Calu3 (cell line): ENCODE measurements around the gene EIF5A. TPM values are rescaled to one million over a fixed set of nuclear protein-coding genes. Genes with fewer than 3 reads are reported as not detected.

ENCODE experiments used
- BruUV-seq: library from RNA; stranded (reverse); fragments of 400-500 nt; replicated peaks from 2 replicates; lab custom pipeline; 2021; lab: Mats Ljungman, UMichigan
- CTCF ChIA-PET: fragments of 300-600 bp; sonication (Branson Sonifier 250); formaldehyde crosslinking; loops from one replicate; lab custom pipeline; 2022; ENCODE audit warnings: antibody characterized with exemption; lab: Charles Lee
- DNase-seq: peaks from one replicate; pipeline ENCODE4 v3.0.0; 2022
- H3K27ac Mint-ChIP-seq: one replicate; pipeline ENCODE4 v1.8.0; 2022; ENCODE audit warnings: mixed read lengths; ENCODE audit not compliant: unreplicated experiment
- H3K27me3 Mint-ChIP-seq: one replicate; pipeline ENCODE4 v1.8.0; 2022; ENCODE audit warnings: mixed read lengths; ENCODE audit not compliant: unreplicated experiment
- H3K36me3 Mint-ChIP-seq: one replicate; pipeline ENCODE4 v1.8.0; 2022; ENCODE audit warnings: mild to moderate bottlenecking, moderate library complexity, mixed read lengths; ENCODE audit not compliant: insufficient read depth, unreplicated experiment
- H3K4me1 Mint-ChIP-seq: one replicate; pipeline ENCODE4 v1.8.0; 2022; ENCODE audit warnings: mild to moderate bottlenecking, low read depth, mixed read lengths; ENCODE audit not compliant: unreplicated experiment
- H3K4me3 Mint-ChIP-seq: one replicate; pipeline ENCODE4 v1.8.0; 2022; ENCODE audit warnings: mild to moderate bottlenecking, low read depth, moderate library complexity, mixed read lengths; ENCODE audit not compliant: unreplicated experiment
- H3K9me3 Mint-ChIP-seq: one replicate; pipeline ENCODE4 v1.8.0; 2022; ENCODE audit warnings: low read depth, mixed read lengths; ENCODE audit not compliant: unreplicated experiment
- intact Hi-C: fragments of 100-400 bp; cut with micrococcal nuclease; formaldehyde crosslinking; loops from one replicate; pipeline ENCODE4 v1.10.0; 2022; ENCODE audit not compliant: unreplicated experiment
- total RNA-seq: library from RNA; stranded (reverse); gene quantifications from 2 replicates; pipeline ENCODE4 v1.2.3, GENCODE V29; 2022
- TF ChIP-seq, protein P1 (sequence below): fragments of 200-600 bp; IDR thresholded peaks from one replicate; pipeline ENCODE4 v1.8.0; 2022; ENCODE audit warnings: antibody characterized with exemption; ENCODE audit not compliant: unreplicated experiment

EIF5A gene
- total RNA-seq, 1 experiment from 2014 or later = 608 TPM

DNA sequence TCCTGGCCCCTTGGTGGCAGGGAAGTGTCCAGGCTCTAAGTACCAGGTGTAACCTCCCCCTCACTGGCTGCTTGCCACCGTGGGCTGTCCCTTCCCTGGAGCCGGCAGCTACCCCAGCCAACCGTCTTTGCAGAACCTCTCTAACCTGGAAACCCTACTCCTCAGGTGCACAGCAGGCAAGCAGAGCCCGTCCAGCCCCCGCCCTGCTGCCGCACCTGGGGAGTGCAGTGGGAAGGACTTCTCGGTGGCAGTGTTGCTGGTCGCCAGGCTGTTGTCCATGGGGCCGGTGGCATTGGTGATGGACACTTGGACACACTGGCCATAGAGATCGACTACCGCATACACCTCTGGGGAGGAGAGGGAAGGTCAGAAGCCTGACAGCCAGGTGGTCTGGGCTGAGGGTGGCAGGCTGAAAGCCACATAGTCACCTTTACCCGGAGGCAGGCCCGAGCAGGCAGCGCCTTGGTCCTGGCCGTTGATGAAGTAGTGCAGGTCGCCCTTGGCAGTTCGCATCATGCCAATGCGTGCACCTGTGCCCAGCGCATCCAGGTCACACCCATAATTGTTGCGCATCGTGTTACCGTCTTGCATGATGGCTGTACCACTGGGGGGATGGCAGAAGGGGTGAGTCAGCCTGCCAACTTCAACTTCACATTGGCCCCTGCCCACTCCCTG is 15.2 kb downstream of the EIF5A start:
- no peak for DNase-seq
- Mint-ChIP-seq H3K27ac (no peak overlapping the region), H3K36me3 (peaks cover 26% of the 10 kb centered on the region), H3K4me1 (peaks cover under 1% of the 10 kb centered on the region), H3K4me3 (no peak overlapping the region), H3K27me3 (no peaks in the 10 kb centered on the region), H3K9me3 (no peaks in the 10 kb centered on the region)
- CTCF ChIA-PET = no interaction called here
- TF ChIP-seq, protein P1, sequence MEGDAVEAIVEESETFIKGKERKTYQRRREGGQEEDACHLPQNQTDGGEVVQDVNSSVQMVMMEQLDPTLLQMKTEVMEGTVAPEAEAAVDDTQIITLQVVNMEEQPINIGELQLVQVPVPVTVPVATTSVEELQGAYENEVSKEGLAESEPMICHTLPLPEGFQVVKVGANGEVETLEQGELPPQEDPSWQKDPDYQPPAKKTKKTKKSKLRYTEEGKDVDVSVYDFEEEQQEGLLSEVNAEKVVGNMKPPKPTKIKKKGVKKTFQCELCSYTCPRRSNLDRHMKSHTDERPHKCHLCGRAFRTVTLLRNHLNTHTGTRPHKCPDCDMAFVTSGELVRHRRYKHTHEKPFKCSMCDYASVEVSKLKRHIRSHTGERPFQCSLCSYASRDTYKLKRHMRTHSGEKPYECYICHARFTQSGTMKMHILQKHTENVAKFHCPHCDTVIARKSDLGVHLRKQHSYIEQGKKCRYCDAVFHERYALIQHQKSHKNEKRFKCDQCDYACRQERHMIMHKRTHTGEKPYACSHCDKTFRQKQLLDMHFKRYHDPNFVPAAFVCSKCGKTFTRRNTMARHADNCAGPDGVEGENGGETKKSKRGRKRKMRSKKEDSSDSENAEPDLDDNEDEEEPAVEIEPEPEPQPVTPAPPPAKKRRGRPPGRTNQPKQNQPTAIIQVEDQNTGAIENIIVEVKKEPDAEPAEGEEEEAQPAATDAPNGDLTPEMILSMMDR = no peak
- intact Hi-C loops = no loop called here
- BruUV-seq = no TSS peak

DNA sequence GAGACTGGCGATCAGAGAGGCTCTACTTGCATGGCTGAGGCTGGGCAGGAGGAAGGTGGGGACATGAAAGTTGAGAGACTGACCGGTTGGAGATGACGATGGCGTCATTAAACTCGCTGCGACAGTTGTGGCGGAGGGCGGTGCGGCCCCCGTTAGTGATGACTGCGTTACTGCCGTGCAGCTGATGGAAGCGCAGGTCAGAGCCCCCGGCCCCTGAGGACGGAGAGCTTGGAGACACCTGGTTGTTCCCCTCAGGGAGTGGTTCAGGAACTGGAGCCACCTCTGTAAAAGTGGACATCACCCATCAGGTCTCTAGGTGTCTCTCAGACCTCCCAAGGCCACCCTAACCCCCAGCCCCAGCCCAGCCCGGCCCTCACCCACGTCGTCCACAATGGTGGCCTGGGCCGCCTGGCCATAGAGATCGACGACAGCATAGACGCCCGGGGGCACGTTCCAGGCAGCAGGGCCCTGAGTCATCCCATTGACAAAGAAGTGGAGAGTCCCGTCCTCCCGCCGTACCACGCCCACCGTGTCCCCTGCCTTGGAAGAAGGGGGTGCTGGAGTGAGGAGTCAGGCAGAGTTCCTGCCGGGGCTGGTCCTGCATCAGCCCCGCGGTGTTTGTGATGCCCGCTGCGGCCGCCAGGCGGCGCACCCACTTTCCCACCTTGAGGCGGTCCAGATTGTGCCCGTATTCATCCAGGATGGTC is 16.5 kb downstream of the EIF5A start:
- Mint-ChIP-seq H3K4me3 (no peak overlapping the region), H3K36me3 (peaks cover 28% of the 10 kb centered on the region), H3K27me3 (no peaks in the 10 kb centered on the region), H3K27ac (no peak overlapping the region), H3K4me1 (peaks cover 13% of the 10 kb centered on the region), H3K9me3 (no peaks in the 10 kb centered on the region)
- no TSS peak for BruUV-seq
- TF ChIP-seq, protein P1 = no peak
- intact Hi-C loops = no loop called here
- no peak for DNase-seq
- CTCF ChIA-PET = no interaction called here

DNA sequence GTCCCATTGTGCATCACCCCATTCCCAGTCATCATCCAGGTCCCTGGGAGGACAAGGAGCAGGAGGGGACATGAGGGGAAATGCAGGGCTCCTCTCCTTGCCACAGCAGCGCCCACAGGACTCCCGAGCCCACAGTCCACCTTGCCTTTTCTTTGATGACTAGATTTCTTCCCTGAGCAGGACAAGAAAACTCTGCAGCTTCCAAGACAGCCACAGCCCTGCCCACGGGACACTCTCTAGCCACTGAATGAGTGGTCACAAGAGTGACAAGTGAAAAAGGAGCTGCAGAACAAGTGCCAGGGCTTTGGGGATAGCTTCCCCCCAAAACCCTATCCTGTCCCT is 17.0 kb downstream of the EIF5A start:
- no peaks in the 10 kb centered on the region for H3K27me3 Mint-ChIP-seq
- intact Hi-C loops = no loop called here
- no peak overlapping the region for H3K27ac Mint-ChIP-seq
- peaks cover 16% of the 10 kb centered on the region for H3K4me1 Mint-ChIP-seq
- peaks cover 32% of the 10 kb centered on the region for H3K36me3 Mint-ChIP-seq
- BruUV-seq = no TSS peak
- CTCF ChIA-PET = no interaction called here
- H3K4me3 Mint-ChIP-seq = no peak overlapping the region
- TF ChIP-seq, protein P1 = no peak
- H3K9me3 Mint-ChIP-seq = no peaks in the 10 kb centered on the region
- DNase-seq = no peak

DNA sequence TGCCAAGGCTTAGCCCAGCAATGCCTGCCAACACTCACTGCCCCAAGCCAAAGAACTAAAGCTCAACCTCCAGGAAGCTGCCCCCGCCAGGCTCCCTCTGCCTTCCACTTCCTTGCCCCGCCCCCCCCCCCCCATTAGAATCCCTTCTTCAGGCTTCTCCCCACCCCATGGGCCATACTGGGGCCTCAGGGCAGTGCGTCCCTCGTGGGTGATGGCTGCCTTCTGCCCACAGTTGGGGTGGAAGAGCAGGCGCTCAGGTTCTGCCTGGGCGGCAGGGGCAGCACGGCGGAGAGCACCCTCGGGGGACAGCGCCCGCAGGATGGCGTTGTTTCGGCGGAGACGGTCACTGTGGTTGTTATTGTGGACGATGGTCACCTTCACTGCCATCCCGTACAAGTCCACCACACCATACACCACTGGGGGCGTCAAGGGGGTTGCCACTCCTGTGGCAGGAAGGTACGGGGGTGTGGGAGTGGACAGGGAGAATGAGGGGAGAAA is 17.7 kb downstream of the EIF5A start:
- TF ChIP-seq, protein P1 = no peak
- Mint-ChIP-seq H3K4me1 (peaks cover 16% of the 10 kb centered on the region), H3K27ac (no peak overlapping the region), H3K27me3 (no peaks in the 10 kb centered on the region), H3K36me3 (peaks cover 37% of the 10 kb centered on the region), H3K4me3 (no peak overlapping the region), H3K9me3 (no peaks in the 10 kb centered on the region)
- no TSS peak for BruUV-seq
- CTCF ChIA-PET = no interaction called here
- DNase-seq = no peak
- intact Hi-C loops = no loop called here
